GM12878 (cell line): ENCODE results near the gene OTULINL. TPM values are rescaled to one million over a fixed set of nuclear protein-coding genes. Genes with fewer than 3 reads are reported as not detected.

Experiments used
- ATAC-seq: fragments of 200-7000 bp; cut with Tn5 transposase; 3 replicates; pipeline ENCODE4 v1.9.1; 2020; ENCODE audit warnings: mild to moderate bottlenecking, moderate library complexity
- BruUV-seq: library from RNA; stranded (reverse); fragments of 400-500 nt; replicated peaks from 2 replicates; lab custom pipeline; 2021; lab: Mats Ljungman, UMichigan
- CTCF ChIA-PET: fragments of 300-600 bp; sonication (Branson Sonifier 250); formaldehyde crosslinking; extraction: SDS; loops from one replicate; lab custom pipeline; 2021; ENCODE audit warnings: inconsistent platforms; lab: Yijun Ruan, JAX
- POLR2A ChIA-PET: fragments of 350-600 bp; formaldehyde crosslinking; extraction: SDS; loops from one replicate; lab custom pipeline; 2021; ENCODE audit warnings: inconsistent platforms; lab: Charles Lee
- RAD21 ChIA-PET: fragments of 300-600 bp; sonication (Branson Sonifier 250); formaldehyde crosslinking; loops from one replicate; lab custom pipeline; 2023; ENCODE audit warnings: antibody characterized with exemption; ENCODE audit not compliant: unreplicated experiment; lab: Charles Lee
- SMC1A ChIA-PET: fragments of 300-600 bp; sonication (Branson Sonifier 250); formaldehyde crosslinking; loops from one replicate; lab custom pipeline; 2023; ENCODE audit not compliant: unreplicated experiment, uncharacterized antibody; lab: Charles Lee
- DNase-seq: peaks from one replicate; pipeline ENCODE4 v3.0.0-alpha.2; 2011; ENCODE audit warnings: low read depth, low spot score
- FAIRE-seq: peaks from 3 replicates; lab custom pipeline; 2011; peaks lifted over from hg19 to GRCh38; lab: Jason Lieb, UNC
- H2AFZ ChIP-seq: 2 replicates; pipeline ENCODE4 v1.6.0; 2011; ENCODE audit warnings: low read depth, low read length, control low read depth; ENCODE audit not compliant: control insufficient read depth
- H3K27ac ChIP-seq: 2 replicates; pipeline ENCODE4 v1.5.1; 2011; ENCODE audit warnings: control low read depth; ENCODE audit not compliant: control insufficient read depth, insufficient read depth
- H3K27me3 ChIP-seq, 2 experiments: replicated peaks in 1 of 2; 2 replicates each; pipeline versions ENCODE4 v1.6.0 to v1.6.1; 2011; ENCODE audit warnings: low read length in 1 of 2; ENCODE audit not compliant: control insufficient read depth in 2 of 2, insufficient read depth in 2 of 2
- H3K36me3 ChIP-seq, 2 experiments: 2 replicates each; pipeline ENCODE4 v1.5.1; 2011; ENCODE audit warnings: low read length in 1 of 2; ENCODE audit not compliant: control insufficient read depth in 2 of 2, insufficient read depth in 2 of 2
- H3K4me1 ChIP-seq: 2 replicates; pipeline ENCODE4 v1.6.1; 2011; ENCODE audit warnings: mild to moderate bottlenecking, low read length, moderate library complexity, mixed read lengths; ENCODE audit not compliant: control insufficient read depth, insufficient read depth
- H3K4me2 ChIP-seq: 2 replicates; pipeline ENCODE4 v1.6.0; 2011; ENCODE audit warnings: control low read depth; ENCODE audit not compliant: control insufficient read depth, insufficient read depth
- H3K4me3 ChIP-seq: fragments of 200-600 bp; sonication (generic); 2 replicates; pipeline ENCODE4 v1.5.1; 2016
- H3K79me2 ChIP-seq: 2 replicates; pipeline ENCODE4 v1.6.0; 2011; ENCODE audit warnings: low read length; ENCODE audit not compliant: control insufficient read depth, insufficient read depth
- H3K9ac ChIP-seq: 2 replicates; pipeline ENCODE4 v1.8.0; 2011; ENCODE audit warnings: low read length, control low read depth, mixed read lengths; ENCODE audit not compliant: control insufficient read depth, insufficient read depth
- H3K9me3 ChIP-seq: replicated peaks from 3 replicates; pipeline ENCODE4 v1.5.1; 2011; ENCODE audit warnings: mild to moderate bottlenecking, low read length; ENCODE audit not compliant: control insufficient read depth, insufficient read depth
- H4K20me1 ChIP-seq: 2 replicates; pipeline ENCODE4 v1.6.0; 2011; ENCODE audit not compliant: control insufficient read depth, insufficient read depth
- ASH2L ChIP-seq: fragments of 300-600, 200-600 bp; sonication (generic); IDR thresholded peaks from 2 replicates; pipeline ENCODE4 v1.6.1; 2017; ENCODE audit warnings: low read depth, mild to moderate bottlenecking, borderline replicate concordance
- BRCA1 ChIP-seq: IDR thresholded peaks from 2 replicates; pipeline ENCODE4 v1.6.1; 2011; ENCODE audit warnings: low read depth, low read length, improper control_type of control experiment
- ELK1 ChIP-seq: IDR thresholded peaks from 2 replicates; pipeline ENCODE4 v1.6.1; 2012; ENCODE audit warnings: low read depth, low read length, improper control_type of control experiment
- EZH2 ChIP-seq: IDR thresholded peaks from 2 replicates; pipeline ENCODE4 v1.6.1; 2012; ENCODE audit warnings: low read depth, mild to moderate bottlenecking, control low read depth, inconsistent platforms, low read length, borderline replicate concordance; ENCODE audit not compliant: control insufficient read depth
- GABPA ChIP-seq: IDR thresholded peaks from 2 replicates; pipeline ENCODE4 v1.6.1; 2014; ENCODE audit warnings: antibody characterized with exemption, low read depth, mild to moderate bottlenecking, inconsistent platforms
- HDAC6 ChIP-seq: fragments of 200-600 bp; sonication (generic); IDR thresholded peaks from one replicate; pipeline ENCODE4 v1.8.0; 2017; ENCODE audit warnings: antibody characterized with exemption; ENCODE audit not compliant: unreplicated experiment
- MEF2B ChIP-seq: fragments of 450-650 bp; IDR thresholded peaks from 2 replicates; pipeline ENCODE4 v1.6.1; 2018; ENCODE audit warnings: mild to moderate bottlenecking, moderate library complexity; ENCODE audit not compliant: partially characterized antibody, poor library complexity, severe bottlenecking
- NFYB ChIP-seq: IDR thresholded peaks from 2 replicates; pipeline ENCODE4 v1.6.1; 2011; ENCODE audit warnings: low read depth, mild to moderate bottlenecking, low read length, improper control_type of control experiment, moderate library complexity; ENCODE audit not compliant: insufficient read depth
- NR2C1 ChIP-seq: fragments of 450-650 bp; IDR thresholded peaks from 2 replicates; pipeline ENCODE4 v1.6.1; 2017; ENCODE audit warnings: antibody characterized with exemption, mild to moderate bottlenecking, moderate library complexity
- PML ChIP-seq: IDR thresholded peaks from 2 replicates; pipeline ENCODE4 v1.6.1; 2012; ENCODE audit warnings: low read length, inconsistent platforms
- TCF3 ChIP-seq: IDR thresholded peaks from 2 replicates; pipeline ENCODE4 v1.6.1; 2012; ENCODE audit warnings: low read depth, mild to moderate bottlenecking, low read length, borderline replicate concordance; ENCODE audit not compliant: insufficient read depth
- TCF7 ChIP-seq: IDR thresholded peaks from 2 replicates; pipeline ENCODE4 v1.6.1; 2014; ENCODE audit warnings: antibody characterized with exemption, borderline replicate concordance
- YBX1 ChIP-seq: fragments of 450-650 bp; IDR thresholded peaks from 2 replicates; pipeline ENCODE4 v1.6.1; 2016; ENCODE audit warnings: antibody characterized with exemption
- ZBED1 ChIP-seq: IDR thresholded peaks from 2 replicates; pipeline ENCODE4 v1.6.1; 2016; ENCODE audit warnings: borderline replicate concordance
- ZZZ3 ChIP-seq: IDR thresholded peaks from 2 replicates; pipeline ENCODE4 v1.6.1; 2011; ENCODE audit warnings: low read depth; ENCODE audit not compliant: control insufficient read depth, insufficient read length
- WGBS: methylation state at CpG from one replicate; pipeline ENCODE4 v1.1.6; 2016; ENCODE audit warnings: low lambda C conversion rate; ENCODE audit not compliant: insufficient replicate concordance, insufficient coverage; ENCODE audit errors: missing lambda C conversion rate; 5-methylcytosine and 5-hydroxymethylcytosine counted together
- in situ Hi-C: fragments of 300-500 bp; cut with MboI; formaldehyde crosslinking; loops from 9 replicates; pipeline ENCODE4 v1.14.3; 2018; ENCODE audit warnings: mixed read lengths
- intact Hi-C: fragments of 100-400 bp; cut with micrococcal nuclease; formaldehyde crosslinking; loops from one replicate; pipeline ENCODE4 v1.14.2; 2022; ENCODE audit not compliant: unreplicated experiment
- polyA plus RNA-seq, 11 experiments: library from polyadenylated mRNA; depleted of rRNA in 4 of 11; unstranded in 6 of 11; stranded (reverse) in 5 of 11; fragments of >200 nt; fragmentation: Nextera tagmentation in 4 of 11; fragmentation: Illumina TruSeq in 1 of 11; extraction: Ambion mirVana in 4 of 11; extraction: Trizol in 1 of 11; gene quantifications; 1 replicate in 1 of 11; 2 replicates in 10 of 11; pipeline versions ENCODE4 v1.2.1 to v1.2.3, GENCODE V29; 2011 to 2016; ENCODE audit warnings: inconsistent platforms in 2 of 11, missing spikeins in 2 of 11, low read depth in 1 of 11
- total RNA-seq, 4 experiments: library from RNA; depleted of rRNA in 3 of 4; stranded (reverse); fragments of >200 nt in 3 of 4; fragmentation: Illumina TruSeq in 1 of 4; extraction: Trizol in 1 of 4; gene quantifications; 2 replicates each; pipeline versions ENCODE4 v1.2.1 to v1.2.3, GENCODE V29; 2013 to 2021
- TF ChIP-seq, protein P1 (sequence below): fragments of 450-650 bp; IDR thresholded peaks from 2 replicates; pipeline ENCODE4 v1.6.1; 2014; ENCODE audit warnings: mild to moderate bottlenecking
- TF ChIP-seq, protein P2 (sequence below): fragments of 150-350 bp; IDR thresholded peaks from 2 replicates; pipeline ENCODE4 v1.6.1; 2016; ENCODE audit warnings: low read depth, low read length

OTULINL gene
- total and polyA plus RNA-seq, 10 of the 15 experiments (the other 5 are each of a cell fraction or from before 2014, with no cell fraction given), result 0.60 to 4.7 (median 1.8) TPM

- TF ChIP-seq, protein P1, sequence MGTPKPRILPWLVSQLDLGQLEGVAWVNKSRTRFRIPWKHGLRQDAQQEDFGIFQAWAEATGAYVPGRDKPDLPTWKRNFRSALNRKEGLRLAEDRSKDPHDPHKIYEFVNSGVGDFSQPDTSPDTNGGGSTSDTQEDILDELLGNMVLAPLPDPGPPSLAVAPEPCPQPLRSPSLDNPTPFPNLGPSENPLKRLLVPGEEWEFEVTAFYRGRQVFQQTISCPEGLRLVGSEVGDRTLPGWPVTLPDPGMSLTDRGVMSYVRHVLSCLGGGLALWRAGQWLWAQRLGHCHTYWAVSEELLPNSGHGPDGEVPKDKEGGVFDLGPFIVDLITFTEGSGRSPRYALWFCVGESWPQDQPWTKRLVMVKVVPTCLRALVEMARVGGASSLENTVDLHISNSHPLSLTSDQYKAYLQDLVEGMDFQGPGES, result no peak
- no peak for TF ChIP-seq ZZZ3
- TF ChIP-seq PML, result no peak
- TF ChIP-seq NR2C1, result no peak
- TF ChIP-seq ELK1, result no peak
- no peak for TF ChIP-seq BRCA1
- TF ChIP-seq, all 136 proteins: peak for 0
These were observed 33.8 kb downstream of the OTULINL start (continued) for GRCh38 chr5:14615365-14615764.

GRCh38 chr5:14617441-14617840 is 35.8 kb downstream of the OTULINL start:
- Histone ChIP-seq H2AFZ (no peak overlapping the region), H3K4me1 (no peaks in the 10 kb centered on the region), H4K20me1 (no peaks in the 10 kb centered on the region), H3K4me2 (no peak overlapping the region), H3K27ac (no peak overlapping the region), H3K9ac (no peak overlapping the region), H3K4me3 (no peak overlapping the region), H3K27me3 (no peaks in the 10 kb centered on the region), H3K79me2 (no peaks in the 10 kb centered on the region), H3K36me3 (no peaks in the 10 kb centered on the region), H3K9me3 (no peaks in the 10 kb centered on the region; the same call in 2 of the 3 replicates)
- intact Hi-C loops (no loop called here), in situ Hi-C loops (no loop called here)
- ChIA-PET RAD21 (interaction anchor here (0.7 kb wide), 1 partner anchor 54 kb away, joined by 3 read pairs; no protein-coding TSS in a partner anchor), CTCF (no interaction called here), SMC1A (no interaction called here), POLR2A (interaction anchor here (0.7 kb wide), 1 partner anchor 398 kb away, joined by 5 read pairs; no protein-coding TSS in a partner anchor)
- DNase-seq (no peak), FAIRE-seq (no peak), ATAC-seq (no peak)
- WGBS, result 90% methylated on average over 4 of the region's 4 CpGs
- no peak for TF ChIP-seq ELK1
- TF ChIP-seq YBX1, result no peak
- TF ChIP-seq EZH2, result no peak
- TF ChIP-seq HDAC6, result no peak
- no peak for TF ChIP-seq GABPA
- TF ChIP-seq NFYB, result no peak
- no peak for TF ChIP-seq TCF3
- TF ChIP-seq ZBED1, result no peak
- TF ChIP-seq, protein P2, sequence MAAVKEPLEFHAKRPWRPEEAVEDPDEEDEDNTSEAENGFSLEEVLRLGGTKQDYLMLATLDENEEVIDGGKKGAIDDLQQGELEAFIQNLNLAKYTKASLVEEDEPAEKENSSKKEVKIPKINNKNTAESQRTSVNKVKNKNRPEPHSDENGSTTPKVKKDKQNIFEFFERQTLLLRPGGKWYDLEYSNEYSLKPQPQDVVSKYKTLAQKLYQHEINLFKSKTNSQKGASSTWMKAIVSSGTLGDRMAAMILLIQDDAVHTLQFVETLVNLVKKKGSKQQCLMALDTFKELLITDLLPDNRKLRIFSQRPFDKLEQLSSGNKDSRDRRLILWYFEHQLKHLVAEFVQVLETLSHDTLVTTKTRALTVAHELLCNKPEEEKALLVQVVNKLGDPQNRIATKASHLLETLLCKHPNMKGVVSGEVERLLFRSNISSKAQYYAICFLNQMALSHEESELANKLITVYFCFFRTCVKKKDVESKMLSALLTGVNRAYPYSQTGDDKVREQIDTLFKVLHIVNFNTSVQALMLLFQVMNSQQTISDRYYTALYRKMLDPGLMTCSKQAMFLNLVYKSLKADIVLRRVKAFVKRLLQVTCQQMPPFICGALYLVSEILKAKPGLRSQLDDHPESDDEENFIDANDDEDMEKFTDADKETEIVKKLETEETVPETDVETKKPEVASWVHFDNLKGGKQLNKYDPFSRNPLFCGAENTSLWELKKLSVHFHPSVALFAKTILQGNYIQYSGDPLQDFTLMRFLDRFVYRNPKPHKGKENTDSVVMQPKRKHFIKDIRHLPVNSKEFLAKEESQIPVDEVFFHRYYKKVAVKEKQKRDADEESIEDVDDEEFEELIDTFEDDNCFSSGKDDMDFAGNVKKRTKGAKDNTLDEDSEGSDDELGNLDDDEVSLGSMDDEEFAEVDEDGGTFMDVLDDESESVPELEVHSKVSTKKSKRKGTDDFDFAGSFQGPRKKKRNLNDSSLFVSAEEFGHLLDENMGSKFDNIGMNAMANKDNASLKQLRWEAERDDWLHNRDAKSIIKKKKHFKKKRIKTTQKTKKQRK, result no peak
- no peak for TF ChIP-seq MEF2B
- no peak for TF ChIP-seq TCF7
- no peak for TF ChIP-seq ASH2L
- BruUV-seq, result no TSS peak
